GM12878 (cell line): ENCODE measurements around the gene VKORC1. TPM values are rescaled to one million over a fixed set of nuclear protein-coding genes. Genes with fewer than 3 reads are reported as not detected.

Experiments
- ATAC-seq: fragments of 200-7000 bp; cut with Tn5 transposase; 3 replicates; pipeline ENCODE4 v1.9.1; 2020; ENCODE audit warnings: mild to moderate bottlenecking, moderate library complexity
- BruUV-seq: library from RNA; stranded (reverse); fragments of 400-500 nt; replicated peaks from 2 replicates; lab custom pipeline; 2021; lab: Mats Ljungman, UMichigan
- CTCF ChIA-PET: fragments of 300-600 bp; sonication (Branson Sonifier 250); formaldehyde crosslinking; extraction: SDS; loops from one replicate; lab custom pipeline; 2021; ENCODE audit warnings: inconsistent platforms; lab: Yijun Ruan, JAX
- POLR2A ChIA-PET: fragments of 350-600 bp; formaldehyde crosslinking; extraction: SDS; loops from one replicate; lab custom pipeline; 2021; ENCODE audit warnings: inconsistent platforms; lab: Charles Lee
- RAD21 ChIA-PET: fragments of 300-600 bp; sonication (Branson Sonifier 250); formaldehyde crosslinking; loops from one replicate; lab custom pipeline; 2023; ENCODE audit warnings: antibody characterized with exemption; ENCODE audit not compliant: unreplicated experiment; lab: Charles Lee
- SMC1A ChIA-PET: fragments of 300-600 bp; sonication (Branson Sonifier 250); formaldehyde crosslinking; loops from one replicate; lab custom pipeline; 2023; ENCODE audit not compliant: unreplicated experiment, uncharacterized antibody; lab: Charles Lee
- DNase-seq: peaks from one replicate; pipeline ENCODE4 v3.0.0-alpha.2; 2011; ENCODE audit warnings: low read depth, low spot score
- FAIRE-seq: peaks from 3 replicates; lab custom pipeline; 2011; peaks lifted over from hg19 to GRCh38; lab: Jason Lieb, UNC
- H2AFZ ChIP-seq: 2 replicates; pipeline ENCODE4 v1.6.0; 2011; ENCODE audit warnings: low read depth, low read length, control low read depth; ENCODE audit not compliant: control insufficient read depth
- H3K27ac ChIP-seq: 2 replicates; pipeline ENCODE4 v1.5.1; 2011; ENCODE audit warnings: control low read depth; ENCODE audit not compliant: control insufficient read depth, insufficient read depth
- H3K27me3 ChIP-seq, 2 experiments: replicated peaks in 1 of 2; 2 replicates each; pipeline versions ENCODE4 v1.6.0 to v1.6.1; 2011; ENCODE audit warnings: low read length in 1 of 2; ENCODE audit not compliant: control insufficient read depth in 2 of 2, insufficient read depth in 2 of 2
- H3K36me3 ChIP-seq, 2 experiments: 2 replicates each; pipeline ENCODE4 v1.5.1; 2011; ENCODE audit warnings: low read length in 1 of 2; ENCODE audit not compliant: control insufficient read depth in 2 of 2, insufficient read depth in 2 of 2
- H3K4me1 ChIP-seq: 2 replicates; pipeline ENCODE4 v1.6.1; 2011; ENCODE audit warnings: mild to moderate bottlenecking, low read length, moderate library complexity, mixed read lengths; ENCODE audit not compliant: control insufficient read depth, insufficient read depth
- H3K4me2 ChIP-seq: 2 replicates; pipeline ENCODE4 v1.6.0; 2011; ENCODE audit warnings: control low read depth; ENCODE audit not compliant: control insufficient read depth, insufficient read depth
- H3K4me3 ChIP-seq: fragments of 200-600 bp; sonication (generic); 2 replicates; pipeline ENCODE4 v1.5.1; 2016
- H3K79me2 ChIP-seq: 2 replicates; pipeline ENCODE4 v1.6.0; 2011; ENCODE audit warnings: low read length; ENCODE audit not compliant: control insufficient read depth, insufficient read depth
- H3K9ac ChIP-seq: 2 replicates; pipeline ENCODE4 v1.8.0; 2011; ENCODE audit warnings: low read length, control low read depth, mixed read lengths; ENCODE audit not compliant: control insufficient read depth, insufficient read depth
- H3K9me3 ChIP-seq: replicated peaks from 3 replicates; pipeline ENCODE4 v1.5.1; 2011; ENCODE audit warnings: mild to moderate bottlenecking, low read length; ENCODE audit not compliant: control insufficient read depth, insufficient read depth
- H4K20me1 ChIP-seq: 2 replicates; pipeline ENCODE4 v1.6.0; 2011; ENCODE audit not compliant: control insufficient read depth, insufficient read depth
- ATF3 ChIP-seq: IDR thresholded peaks from 2 replicates; pipeline ENCODE4 v1.6.1; 2011; ENCODE audit warnings: low read depth, mild to moderate bottlenecking, low read length, moderate library complexity, borderline replicate concordance; ENCODE audit errors: extremely low read depth
- BACH1 ChIP-seq: fragments of 450-650 bp; IDR thresholded peaks from 2 replicates; pipeline ENCODE4 v1.6.1; 2017; ENCODE audit warnings: mild to moderate bottlenecking, borderline replicate concordance
- CBFB ChIP-seq: IDR thresholded peaks from 2 replicates; pipeline ENCODE4 v1.6.1; 2016; ENCODE audit warnings: antibody characterized with exemption, low read depth
- CHD4 ChIP-seq: fragments of 200-600 bp; sonication (generic); IDR thresholded peaks from 2 replicates; pipeline ENCODE4 v1.6.1; 2016; ENCODE audit warnings: mild to moderate bottlenecking
- HDGF ChIP-seq: fragments of 450-650 bp; IDR thresholded peaks from 2 replicates; pipeline ENCODE4 v1.6.1; 2016; ENCODE audit warnings: antibody characterized with exemption
- MTA3 ChIP-seq: IDR thresholded peaks from 2 replicates; pipeline ENCODE4 v1.6.1; 2012; ENCODE audit warnings: low read length, inconsistent platforms, borderline replicate concordance
- RCOR1 ChIP-seq: conservative IDR thresholded peaks from 2 replicates; pipeline ENCODE4 v1.6.1; 2012; ENCODE audit warnings: low read depth, low read length, improper control_type of control experiment
- SMC3 ChIP-seq: IDR thresholded peaks from 2 replicates; pipeline ENCODE4 v1.6.1; 2011; ENCODE audit warnings: low read length, improper control_type of control experiment, borderline replicate concordance
- SUPT20H ChIP-seq: IDR thresholded peaks from 2 replicates; pipeline ENCODE4 v1.6.1; 2011; ENCODE audit warnings: low read depth, mild to moderate bottlenecking, low read length, moderate library complexity, borderline replicate concordance; ENCODE audit not compliant: control insufficient read depth
- ZBTB4 ChIP-seq: fragments of 450-650 bp; formaldehyde crosslinking; IDR thresholded peaks from 2 replicates; pipeline ENCODE4 v1.4.0; 2022; ENCODE audit warnings: mild to moderate bottlenecking, moderate library complexity
- WGBS: methylation state at CpG from one replicate; pipeline ENCODE4 v1.1.6; 2016; ENCODE audit warnings: low lambda C conversion rate; ENCODE audit not compliant: insufficient replicate concordance, insufficient coverage; ENCODE audit errors: missing lambda C conversion rate; 5-methylcytosine and 5-hydroxymethylcytosine counted together
- in situ Hi-C: fragments of 300-500 bp; cut with MboI; formaldehyde crosslinking; loops from 9 replicates; pipeline ENCODE4 v1.14.3; 2018; ENCODE audit warnings: mixed read lengths
- intact Hi-C: fragments of 100-400 bp; cut with micrococcal nuclease; formaldehyde crosslinking; loops from one replicate; pipeline ENCODE4 v1.14.2; 2022; ENCODE audit not compliant: unreplicated experiment
- polyA plus RNA-seq, 11 experiments: library from polyadenylated mRNA; depleted of rRNA in 4 of 11; unstranded in 6 of 11; stranded (reverse) in 5 of 11; fragments of >200 nt; fragmentation: Nextera tagmentation in 4 of 11; fragmentation: Illumina TruSeq in 1 of 11; extraction: Ambion mirVana in 4 of 11; extraction: Trizol in 1 of 11; gene quantifications; 1 replicate in 1 of 11; 2 replicates in 10 of 11; pipeline versions ENCODE4 v1.2.1 to v1.2.3, GENCODE V29; 2011 to 2016; ENCODE audit warnings: inconsistent platforms in 2 of 11, missing spikeins in 2 of 11, low read depth in 1 of 11
- total RNA-seq, 4 experiments: library from RNA; depleted of rRNA in 3 of 4; stranded (reverse); fragments of >200 nt in 3 of 4; fragmentation: Illumina TruSeq in 1 of 4; extraction: Trizol in 1 of 4; gene quantifications; 2 replicates each; pipeline versions ENCODE4 v1.2.1 to v1.2.3, GENCODE V29; 2013 to 2021
- TF ChIP-seq, protein P1 (sequence below): fragments of 450-650 bp; IDR thresholded peaks from 2 replicates; pipeline ENCODE4 v1.6.1; 2018; ENCODE audit warnings: borderline replicate concordance, mild to moderate bottlenecking; ENCODE audit not compliant: partially characterized antibody

VKORC1 gene
- total and polyA plus RNA-seq, 10 of the 15 experiments (the other 5 are each of a cell fraction or from before 2014, with no cell fraction given) = 19.8 to 140 (median 57.7) TPM

DNA sequence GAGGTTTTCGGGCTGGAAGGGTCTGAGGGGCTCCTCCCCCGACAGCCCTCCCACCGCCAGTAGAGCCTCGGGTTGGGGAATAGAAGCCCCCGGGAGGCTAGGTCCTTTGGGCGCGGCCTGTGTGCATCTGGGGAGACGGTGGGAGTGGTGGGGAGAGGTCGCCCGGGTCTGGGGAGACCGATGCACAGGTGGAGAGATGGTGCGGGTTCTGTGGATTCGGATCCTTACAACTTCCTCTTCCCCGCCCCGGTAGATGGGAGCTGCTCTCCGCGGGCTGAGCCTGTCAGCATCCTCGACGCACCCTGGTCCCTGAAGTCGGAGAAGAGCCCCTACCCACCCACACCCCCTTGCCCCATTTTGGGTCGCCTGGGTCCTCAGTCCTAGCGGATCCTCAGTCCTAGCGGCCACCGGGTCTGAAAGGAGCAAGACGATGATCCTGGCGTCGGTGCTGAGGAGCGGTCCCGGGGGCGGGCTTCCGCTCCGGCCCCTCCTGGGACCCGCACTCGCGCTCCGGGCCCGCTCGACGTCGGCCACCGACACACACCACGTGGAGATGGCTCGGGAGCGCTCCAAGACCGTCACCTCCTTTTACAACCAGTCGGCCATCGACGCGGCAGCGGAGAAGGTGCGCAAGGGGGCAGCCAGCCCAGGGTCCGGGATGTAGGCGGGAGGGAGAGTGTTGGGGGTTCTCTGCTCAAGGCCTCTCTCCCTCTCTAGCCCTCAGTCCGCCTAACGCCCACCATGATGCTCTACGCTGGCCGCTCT lies 14.4 kb upstream of the VKORC1 start (continued):
- TF ChIP-seq ATF3 = no peak

- Histone ChIP-seq H3K27ac (peak within 1 kb of the TSS; percentile 81), H3K9me3 (no peaks in the 10 kb centered on the region), H3K36me3 (peaks cover 0 to 4% of the 10 kb centered on the region in 2 experiments; a peak in 3 of 4 replicates), H3K9ac (peak within 1 kb of the TSS; percentile 91), H4K20me1 (no peaks in the 10 kb centered on the region), H3K27me3 (no peaks in the 10 kb centered on the region), H3K4me2 (peak within 1 kb of the TSS; percentile 77), H3K79me2 (peaks cover 13% of the 10 kb centered on the region), H3K4me3 (peak within 1 kb of the TSS; percentile 74), H2AFZ (peak within 1 kb of the TSS; percentile 91), H3K4me1 (peaks cover 22% of the 10 kb centered on the region)
- DNase-seq (peak; percentile 32), ATAC-seq (peak; percentile 96), FAIRE-seq (peak; percentile 78)
- CTCF ChIA-PET = interaction anchor here (0.7 to 1.6 kb wide), 3 partner anchors 11 to 34 kb away, joined by 3 to 6 read pairs (median 5); no protein-coding TSS in a partner anchor
- RAD21 ChIA-PET = interaction anchor here (1.5 to 2.8 kb wide), 3 partner anchors 9 to 34 kb away, joined by 6 to 12 read pairs (median 6); partner anchors contain the start of gene KAT8
- POLR2A ChIA-PET = interaction anchor here (0.6 to 3.1 kb wide), 4 partner anchors 9 to 150 kb away, joined by 3 to 13 read pairs (median 8); partner anchors contain the start of genes KAT8, ZNF646 and ZNF668
- intact Hi-C loops = loop anchor here (5.0 kb wide), 1 partner anchor 34 kb away; no protein-coding TSS in a partner anchor
- SMC1A ChIA-PET = no interaction called here
- in situ Hi-C loops = no loop called here
- 2% methylated on average over 59 of the region's 68 CpGs for WGBS
- BruUV-seq = no TSS peak
- TF ChIP-seq CBFB (no peak), SUPT20H (no peak), ZBTB4 (CRISPR knock-in tag) (no peak), BACH1 (peak; percentile 80), MTA3 (no peak), HDGF (no peak), SMC3 (no peak), RCOR1 (no peak; the same call in 1 of the 2 replicates), CHD4 (no peak)
- TF ChIP-seq, protein P1, sequence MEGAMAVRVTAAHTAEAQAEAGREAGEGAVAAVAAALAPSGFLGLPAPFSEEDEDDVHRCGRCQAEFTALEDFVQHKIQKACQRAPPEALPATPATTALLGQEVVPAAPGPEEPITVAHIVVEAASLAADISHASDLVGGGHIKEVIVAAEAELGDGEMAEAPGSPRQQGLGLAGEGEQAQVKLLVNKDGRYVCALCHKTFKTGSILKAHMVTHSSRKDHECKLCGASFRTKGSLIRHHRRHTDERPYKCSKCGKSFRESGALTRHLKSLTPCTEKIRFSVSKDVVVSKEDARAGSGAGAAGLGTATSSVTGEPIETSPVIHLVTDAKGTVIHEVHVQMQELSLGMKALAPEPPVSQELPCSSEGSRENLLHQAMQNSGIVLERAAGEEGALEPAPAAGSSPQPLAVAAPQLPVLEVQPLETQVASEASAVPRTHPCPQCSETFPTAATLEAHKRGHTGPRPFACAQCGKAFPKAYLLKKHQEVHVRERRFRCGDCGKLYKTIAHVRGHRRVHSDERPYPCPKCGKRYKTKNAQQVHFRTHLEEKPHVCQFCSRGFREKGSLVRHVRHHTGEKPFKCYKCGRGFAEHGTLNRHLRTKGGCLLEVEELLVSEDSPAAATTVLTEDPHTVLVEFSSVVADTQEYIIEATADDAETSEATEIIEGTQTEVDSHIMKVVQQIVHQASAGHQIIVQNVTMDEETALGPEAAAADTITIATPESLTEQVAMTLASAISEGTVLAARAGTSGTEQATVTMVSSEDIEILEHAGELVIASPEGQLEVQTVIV = no peak
These were observed 13.6 kb upstream of the VKORC1 start, which contains the start of gene BCKDK for GRCh38 chr16:31108035-31108793. Gene BCKDK (plus strand): TSS chr16:31108386. CDS start chr16:31109224, 838 bp downstream.
